Right atrium auricular region (tissue), 2 donors: ENCODE results near the gene STAC. TPM values are rescaled to one million over a fixed set of nuclear protein-coding genes. Genes with fewer than 3 reads are reported as not detected.

ENCODE experiments used
- DNase-seq: peaks from one replicate; pipeline ENCODE4 v3.0.0-alpha.2; 2019; ENCODE audit warnings: low spot score
- H3K27ac ChIP-seq, 2 donors: fragments of 200-600 bp; sonication (generic); 1 replicate in 1 of 2; 2 replicates in 1 of 2; pipeline ENCODE4 v1.5.1; 2016 to 2019
- H3K27me3 ChIP-seq, 2 donors: fragments of 200-600 bp; sonication (generic); one replicate each; pipeline versions ENCODE4 v1.5.1 to v1.6.0; 2017 to 2019
- H3K36me3 ChIP-seq: fragments of 200-600 bp; sonication (generic); one replicate; pipeline ENCODE4 v1.5.1; 2016
- H3K4me1 ChIP-seq, 2 donors: fragments of 200-600 bp; sonication (generic); one replicate each; pipeline versions ENCODE4 v1.5.1 to v1.6.0; 2017 to 2019
- H3K4me3 ChIP-seq, 2 donors: fragments of 200-600 bp; sonication (generic); 1 replicate in 1 of 2; 2 replicates in 1 of 2; pipeline ENCODE4 v1.5.1; 2017 to 2019; ENCODE audit warnings: mild to moderate bottlenecking in 1 of 2, moderate library complexity in 1 of 2
- H3K9me3 ChIP-seq, 2 donors: fragments of 200-600 bp; sonication (generic); one replicate each; pipeline ENCODE4 v1.5.1; 2019
- CTCF ChIP-seq, 2 donors: fragments of 200-600 bp; sonication (generic); IDR thresholded peaks; one replicate each; pipeline ENCODE4 v1.5.1; 2019; ENCODE audit warnings: antibody characterized with exemption in 2 of 2
- total RNA-seq, 2 donors: library from RNA; depleted of rRNA; stranded (reverse); fragments of >200 nt; gene quantifications; one replicate each; pipeline ENCODE4 v1.1.0, GENCODE V29; 2016

STAC gene
- total RNA-seq, 2 donors from 2014 or later, result 0.33 TPM; not detected in 1

DNA sequence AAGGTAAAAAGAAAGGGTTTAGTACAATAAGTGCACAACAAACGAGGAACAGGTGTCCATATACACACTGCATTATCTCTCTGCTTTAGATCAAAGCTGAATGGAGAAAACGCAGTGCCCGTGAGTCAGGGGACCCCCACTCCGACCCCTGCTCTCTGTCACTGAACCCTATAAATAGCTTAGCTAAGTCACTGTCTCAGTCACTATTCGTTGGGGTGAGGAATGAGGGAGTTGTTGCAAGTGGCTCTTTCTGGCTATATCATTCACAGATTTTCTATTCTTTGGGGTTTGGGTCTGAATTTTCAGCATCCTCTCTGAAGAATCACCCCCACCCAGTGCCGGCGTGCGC is 458 bp upstream of the STAC start:
- Histone ChIP-seq H3K36me3 (no peaks in the 10 kb centered on the region), H3K9me3 (no peaks in the 10 kb centered on the region), H3K27ac (no peak overlapping the region), H3K4me1 (peaks cover 0 to 9% of the 10 kb centered on the region in 2 donors), H3K27me3 (peaks cover 8 to 10% of the 10 kb centered on the region in 2 donors), H3K4me3 (peak overlapping the region; percentile 25 to 49)
- TF ChIP-seq CTCF (IDR thresholded peaks at IDR 0.05), result no peak
- DNase-seq, result no peak

- Histone ChIP-seq H3K27me3 (peaks cover 8 to 10% of the 10 kb centered on the region in 2 donors), H3K9me3 (no peaks in the 10 kb centered on the region), H3K36me3 (no peaks in the 10 kb centered on the region), H3K4me3 (peak overlapping the region in 1 of 2 donors; percentile 49), H3K27ac (no peak overlapping the region), H3K4me1 (peaks cover 0 to 9% of the 10 kb centered on the region in 2 donors)
- no peak for DNase-seq
- no peak for TF ChIP-seq CTCF (IDR thresholded peaks at IDR 0.05)
These were observed 1.1 kb downstream of the STAC start for GRCh38 chr3:36381311-36381956.

GRCh38 chr3:36393563-36393962 is 13.3 kb downstream of the STAC start:
- H3K27ac ChIP-seq, result no peak overlapping the region
- no peak for DNase-seq
- no peaks in the 10 kb centered on the region for H3K36me3 ChIP-seq
- no peaks in the 10 kb centered on the region for H3K9me3 ChIP-seq
- no peaks in the 10 kb centered on the region for H3K4me1 ChIP-seq
- H3K4me3 ChIP-seq, result no peak overlapping the region
- no peaks in the 10 kb centered on the region for H3K27me3 ChIP-seq
- TF ChIP-seq CTCF (IDR thresholded peaks at IDR 0.05), result no peak

GRCh38 chr3:36394176-36394575 is 13.9 kb downstream of the STAC start:
- Histone ChIP-seq H3K9me3 (no peaks in the 10 kb centered on the region), H3K4me1 (no peaks in the 10 kb centered on the region), H3K4me3 (no peak overlapping the region), H3K27me3 (no peaks in the 10 kb centered on the region), H3K27ac (no peak overlapping the region), H3K36me3 (no peaks in the 10 kb centered on the region)
- TF ChIP-seq CTCF (IDR thresholded peaks at IDR 0.05), result no peak
- DNase-seq, result no peak

GRCh38 chr3:36397841-36398240 is 17.5 kb downstream of the STAC start:
- Histone ChIP-seq H3K9me3 (no peaks in the 10 kb centered on the region), H3K27ac (no peak overlapping the region), H3K36me3 (no peaks in the 10 kb centered on the region), H3K4me1 (no peaks in the 10 kb centered on the region), H3K4me3 (no peak overlapping the region), H3K27me3 (no peaks in the 10 kb centered on the region)
- no peak for TF ChIP-seq CTCF (IDR thresholded peaks at IDR 0.05)
- DNase-seq, result no peak

- TF ChIP-seq CTCF (IDR thresholded peaks at IDR 0.05), result no peak
- H3K36me3 ChIP-seq, result no peaks in the 10 kb centered on the region
- no peak overlapping the region for H3K4me3 ChIP-seq
- no peaks in the 10 kb centered on the region for H3K27me3 ChIP-seq
- no peaks in the 10 kb centered on the region for H3K9me3 ChIP-seq
- no peaks in the 10 kb centered on the region for H3K4me1 ChIP-seq
- no peak overlapping the region for H3K27ac ChIP-seq
- DNase-seq, result no peak
These were observed 19.6 kb downstream of the STAC start for GRCh38 chr3:36399933-36400332.
